H1 (cell line): Measurements from ENCODE around the gene MED12L. TPM values are rescaled to one million over a fixed set of nuclear protein-coding genes. Genes with fewer than 3 reads are reported as not detected.

ENCODE experiments used
- CTCF ChIA-PET: fragments of 300-600 bp; sonication (Branson Sonifier 250); formaldehyde crosslinking; loops from one replicate; lab custom pipeline; 2021; ENCODE audit not compliant: partially characterized antibody; lab: Charles Lee
- POLR2A ChIA-PET: fragments of 300-600 bp; sonication (Branson Sonifier 250); formaldehyde crosslinking; loops from one replicate; lab custom pipeline; 2021; ENCODE audit warnings: inconsistent platforms; ENCODE audit not compliant: partially characterized antibody; lab: Charles Lee
- DNase-seq, 2 experiments: peaks; one replicate each; pipeline versions ENCODE4 v3.0.0 to v3.0.0-alpha.2; 2010 to 2022; ENCODE audit warnings: low spot score in 2 of 2, low read depth in 1 of 2, mixed read lengths in 1 of 2
- FAIRE-seq: peaks from 2 replicates; lab custom pipeline; 2011; peaks lifted over from hg19 to GRCh38; lab: Jason Lieb, UNC
- H2AFZ ChIP-seq: 2 replicates; pipeline ENCODE4 v1.8.1; 2012; ENCODE audit warnings: low read length, inconsistent platforms
- H2AK5ac ChIP-seq: 2 replicates; pipeline ENCODE4 v1.6.1; 2013; ENCODE audit warnings: low read depth, low read length
- H2BK120ac ChIP-seq: replicated peaks from 2 replicates; pipeline ENCODE3; 2013; ENCODE audit warnings: low read depth, low read length, inconsistent platforms
- H2BK12ac ChIP-seq: 2 replicates; pipeline ENCODE4 v1.6.1; 2013; ENCODE audit warnings: low read depth, low read length
- H2BK15ac ChIP-seq: 2 replicates; pipeline ENCODE4 v1.6.1; 2013; ENCODE audit warnings: low read length
- H2BK20ac ChIP-seq: 2 replicates; pipeline ENCODE4 v1.6.1; 2013; ENCODE audit warnings: low read length
- H2BK5ac ChIP-seq: 2 replicates; pipeline ENCODE4 v1.6.1; 2013; ENCODE audit warnings: low read depth, low read length
- H3K14ac ChIP-seq: 2 replicates; pipeline ENCODE4 v1.6.1; 2013; ENCODE audit warnings: inconsistent platforms; ENCODE audit not compliant: insufficient read length
- H3K18ac ChIP-seq: 2 replicates; pipeline ENCODE4 v1.6.1; 2013; ENCODE audit warnings: low read length; ENCODE audit errors: extremely low read depth
- H3K23ac ChIP-seq: 2 replicates; pipeline ENCODE4 v1.6.1; 2013; ENCODE audit warnings: inconsistent platforms; ENCODE audit not compliant: insufficient read length
- H3K23me2 ChIP-seq: 2 replicates; pipeline ENCODE4 v1.6.1; 2013; ENCODE audit warnings: low read depth, low read length
- H3K27ac ChIP-seq: 2 replicates; pipeline ENCODE4 v1.6.1; 2011; ENCODE audit warnings: low read depth, low read length, inconsistent platforms
- H3K27me3 ChIP-seq, 4 experiments: replicated peaks in 1 of 4; 1 replicate in 1 of 4; 2 replicates in 3 of 4; pipeline versions ENCODE4 v1.6.1 to v1.8.1; 2011 to 2013; ENCODE audit warnings: low read length in 3 of 4, mild to moderate bottlenecking in 3 of 4, inconsistent platforms in 2 of 4, mixed read lengths in 2 of 4, moderate library complexity in 1 of 4; ENCODE audit not compliant: control insufficient read depth in 3 of 4, insufficient read depth in 3 of 4; ENCODE audit errors: extremely low read depth in 1 of 4
- H3K36me3 ChIP-seq, 4 experiments: 2 replicates each; pipeline versions ENCODE4 v1.6.1 to v1.8.1; 2011 to 2013; ENCODE audit warnings: mild to moderate bottlenecking in 4 of 4, low read length in 3 of 4, moderate library complexity in 2 of 4, control low read depth in 1 of 4, inconsistent platforms in 1 of 4; ENCODE audit not compliant: insufficient read depth in 4 of 4, control insufficient read depth in 2 of 4
- H3K4ac ChIP-seq: replicated peaks from 2 replicates; pipeline ENCODE3; 2013; ENCODE audit warnings: low read length, low read depth, mixed read lengths, inconsistent platforms; ENCODE audit not compliant: insufficient read length
- H3K4me1 ChIP-seq, 4 experiments: replicated peaks in 1 of 4; 1 replicate in 1 of 4; 2 replicates in 3 of 4; pipeline versions ENCODE4 v1.6.1 to v1.8.1; 2011 to 2013; ENCODE audit warnings: low read length in 3 of 4, inconsistent platforms in 2 of 4, mixed read lengths in 1 of 4; ENCODE audit not compliant: insufficient read depth in 4 of 4, control insufficient read depth in 3 of 4
- H3K4me2 ChIP-seq, 2 experiments: 2 replicates each; pipeline versions ENCODE4 v1.6.1 to v1.8.1; 2011 to 2013; ENCODE audit warnings: low read depth in 2 of 2, low read length in 2 of 2, control low read depth in 1 of 2, inconsistent platforms in 1 of 2, mild to moderate bottlenecking in 1 of 2; ENCODE audit not compliant: insufficient read depth in 1 of 2
- H3K4me3 ChIP-seq, 4 experiments: fragments of 200-600, 300-600 bp in 1 of 4; sonication (generic), shearing (Covaris generic), sonication (Bioruptor Twin) in 1 of 4; 2 replicates each; pipeline versions ENCODE4 v1.5.1 to v1.8.1; 2011 to 2016; ENCODE audit warnings: low read length in 4 of 4, low read depth in 3 of 4, control low read depth in 2 of 4, inconsistent platforms in 2 of 4, mild to moderate bottlenecking in 2 of 4, mixed read lengths in 1 of 4, moderate library complexity in 1 of 4; ENCODE audit not compliant: insufficient read depth in 2 of 4; ENCODE audit errors: extremely low read depth in 1 of 4
- H3K56ac ChIP-seq: replicated peaks from 2 replicates; pipeline ENCODE3; 2013; ENCODE audit warnings: low read depth, mild to moderate bottlenecking, mixed read lengths, low read length, inconsistent platforms; ENCODE audit not compliant: insufficient read length
- H3K79me1 ChIP-seq: 2 replicates; pipeline ENCODE4 v1.6.1; 2013; ENCODE audit warnings: low read depth, low read length, control low read depth
- H3K79me2 ChIP-seq, 2 experiments: 2 replicates each; pipeline versions ENCODE4 v1.6.1 to v1.8.1; 2012 to 2013; ENCODE audit warnings: low read length in 2 of 2, mild to moderate bottlenecking in 2 of 2, inconsistent platforms in 1 of 2; ENCODE audit not compliant: insufficient read depth in 2 of 2, control insufficient read depth in 1 of 2
- H3K9ac ChIP-seq, 4 experiments: replicated peaks in 1 of 4; 1 replicate in 1 of 4; 2 replicates in 3 of 4; pipeline versions ENCODE4 v1.6.1 to v1.8.1; 2011 to 2013; ENCODE audit warnings: low read depth in 3 of 4, low read length in 3 of 4, control low read depth in 2 of 4, mild to moderate bottlenecking in 2 of 4, moderate library complexity in 2 of 4, inconsistent platforms in 1 of 4; ENCODE audit errors: extremely low read depth in 1 of 4
- H3K9me3 ChIP-seq, 2 experiments: 2 replicates each; pipeline versions ENCODE4 v1.6.1 to v1.8.1; 2012 to 2013; ENCODE audit warnings: mild to moderate bottlenecking in 2 of 2, moderate library complexity in 2 of 2, control low read depth in 1 of 2, inconsistent platforms in 1 of 2, low read depth in 1 of 2, low read length in 1 of 2, mixed read lengths in 1 of 2; ENCODE audit not compliant: insufficient read depth in 2 of 2
- H4K20me1 ChIP-seq, 2 experiments: replicated peaks in 1 of 2; 2 replicates each; pipeline versions ENCODE3 to v1.8.1; 2011 to 2013; ENCODE audit warnings: inconsistent platforms in 2 of 2, low read length in 2 of 2, mild to moderate bottlenecking in 1 of 2; ENCODE audit not compliant: insufficient read depth in 2 of 2, control insufficient read depth in 1 of 2
- H4K5ac ChIP-seq: 2 replicates; pipeline ENCODE4 v1.6.1; 2013; ENCODE audit warnings: low read length, low read depth, mixed read lengths, inconsistent platforms; ENCODE audit not compliant: insufficient read length
- H4K8ac ChIP-seq: 2 replicates; pipeline ENCODE4 v1.8.0; 2013; ENCODE audit warnings: mild to moderate bottlenecking, moderate library complexity, low read length, inconsistent platforms; ENCODE audit not compliant: insufficient read depth; ENCODE audit errors: extremely low read depth
- H4K91ac ChIP-seq: replicated peaks from 2 replicates; pipeline ENCODE3; 2013; ENCODE audit warnings: low read length, mixed read lengths, inconsistent platforms; ENCODE audit not compliant: insufficient read length
- ATF2 ChIP-seq: IDR thresholded peaks from 2 replicates; pipeline ENCODE4 v1.6.1; 2012; ENCODE audit warnings: low read length, inconsistent platforms
- CEBPB ChIP-seq: IDR thresholded peaks from 2 replicates; pipeline ENCODE4 v1.6.1; 2012; ENCODE audit warnings: low read depth, low read length
- CTCF ChIP-seq, 3 experiments: IDR thresholded peaks; 1 replicate in 2 of 3; 2 replicates in 1 of 3; pipeline versions ENCODE4 v1.5.1 to v1.6.1; 2011; ENCODE audit warnings: low read length in 3 of 3, mild to moderate bottlenecking in 3 of 3, inconsistent platforms in 2 of 3, low read depth in 1 of 3, moderate library complexity in 1 of 3; ENCODE audit not compliant: insufficient read depth in 1 of 3; ENCODE audit errors: control extremely low read depth in 1 of 3
- GTF2F1 ChIP-seq: IDR thresholded peaks from 2 replicates; pipeline ENCODE4 v1.6.1; 2012; ENCODE audit warnings: low read depth, low read length, improper control_type of control experiment, borderline replicate concordance
- KDM1A ChIP-seq: fragments of 200-600, 300-600 bp; sonication (generic); IDR thresholded peaks from 2 replicates; pipeline ENCODE4 v1.7.1; 2016; ENCODE audit warnings: mild to moderate bottlenecking, low read length, borderline replicate concordance
- SIX5 ChIP-seq: IDR thresholded peaks from 2 replicates; pipeline ENCODE4 v1.6.1; 2011; ENCODE audit warnings: mild to moderate bottlenecking, low read depth, low read length
- SP2 ChIP-seq: IDR thresholded peaks from 2 replicates; pipeline ENCODE4 v1.6.1; 2012; ENCODE audit warnings: mild to moderate bottlenecking, low read length, inconsistent platforms
- SRF ChIP-seq: IDR thresholded peaks from 2 replicates; pipeline ENCODE4 v1.6.1; 2011; ENCODE audit warnings: mild to moderate bottlenecking, low read depth, low read length, moderate library complexity
- WGBS, 2 experiments: shearing (Covaris generic) in 1 of 2; methylation state at CpG; one replicate each; pipeline versions ENCODE4 v1.1.6 to v1.1.7; 2013 to 2015; ENCODE audit warnings: low lambda C conversion rate in 2 of 2, mixed read lengths in 2 of 2, inconsistent platforms in 1 of 2, low coverage in 1 of 2, missing lambda C conversion rate in 1 of 2; ENCODE audit not compliant: insufficient replicate concordance in 2 of 2, insufficient coverage in 1 of 2, insufficient read length in 1 of 2; ENCODE audit errors: extremely low coverage in 1 of 2, missing lambda C conversion rate in 1 of 2; 5-methylcytosine and 5-hydroxymethylcytosine counted together
- polyA plus RNA-seq, 7 experiments: library from polyadenylated mRNA; depleted of rRNA in 3 of 7; stranded (reverse) in 5 of 7; unstranded in 2 of 7; fragments of >200 nt in 5 of 7; fragments of 200-250 nt in 2 of 7; gene quantifications; 1 replicate in 5 of 7; 2 replicates in 1 of 7; 4 replicates in 1 of 7; pipeline versions ENCODE4 v1.2.1 to v1.2.3, GENCODE V29; 2011 to 2013; ENCODE audit warnings: missing spikeins in 2 of 7, mixed read lengths in 2 of 7
- total RNA-seq: library from RNA; stranded (reverse); fragmentation: NEBNext Ultra II Directional; extraction: Animal tissue kit (Norgen Biotek cat#: 25700); gene quantifications from 2 replicates; pipeline ENCODE4 v1.2.1, GENCODE V29; 2021

MED12L gene
- total and polyA plus RNA-seq, 2 of the 8 experiments (the other 6 are each of a cell fraction or from before 2014, with no cell fraction given), result 3.6 to 26.2 TPM

- Histone ChIP-seq H3K9ac (peak overlapping the region in 3 of 4 experiments; percentile 25 to 42 (median 36); a peak in 3 of 7 replicates), H3K27ac (no peak overlapping the region), H4K8ac (no peak overlapping the region), H2BK12ac (0 out of 2 replicates have a peak overlapping the region, but pooled peaks have one; percentile 32), H4K5ac (no peak overlapping the region), H2BK20ac (peak overlapping the region; percentile 15; the same call in 1 of the 2 replicates), H3K9me3 (no peaks in the 10 kb centered on the region; a peak in 1 of 4 replicates), H3K4me1 (peaks cover 2 to 20% (median 7%) of the 10 kb centered on the region in 4 experiments; a peak in 6 of 7 replicates), H3K4ac (no peak overlapping the region), H2BK120ac (no peak overlapping the region), H4K20me1 (peaks cover 0 to 9% of the 10 kb centered on the region in 2 experiments), H3K36me3 (no peaks in the 10 kb centered on the region; a peak in 1 of 8 replicates), H2BK5ac (no peak overlapping the region), H3K23me2 (peaks cover 5% of the 10 kb centered on the region), H3K27me3 (peaks cover 2 to 7% (median 5%) of the 10 kb centered on the region in 4 experiments; a peak in 6 of 7 replicates), H2AK5ac (no peak overlapping the region), H4K91ac (no peak overlapping the region), H3K4me3 (peak overlapping the region; percentile 55 to 76 (median 72)), H3K56ac (no peak overlapping the region), H3K79me2 (peaks cover 0 to 28% of the 10 kb centered on the region in 2 experiments; a peak in 2 of 4 replicates), H3K23ac (no peak overlapping the region), H3K79me1 (no peaks in the 10 kb centered on the region), H3K18ac (0 out of 2 replicates have a peak overlapping the region, but pooled peaks have one; percentile 2), H2BK15ac (0 out of 2 replicates have a peak overlapping the region, but pooled peaks have one; percentile 61), H3K14ac (no peak overlapping the region), H3K4me2 (peak overlapping the region; percentile 81 to 83), H2AFZ (peak overlapping the region; percentile 43; the same call in 1 of the 2 replicates)
- DNase-seq, result no peak
- FAIRE-seq, result no peak
- 36% methylated on average over 14 of the region's 14 CpGs; no CpG with 5 or more reads in 1 of the 2 experiments for WGBS, 2 experiments
- ChIA-PET POLR2A (interaction anchor here (1.0 to 3.8 kb wide), 6 partner anchors 10 to 381 kb away, joined by 3 to 19 read pairs (median 4); partner anchors contain the start of gene ERICH6), CTCF (interaction anchor here (0.6 to 6.0 kb wide), 9 partner anchors 10 to 77 kb away, joined by 3 to 78 read pairs (median 20); no protein-coding TSS in a partner anchor)
- peak; percentile 75; the same call in 1 of the 2 replicates for TF ChIP-seq KDM1A
- no peak for TF ChIP-seq ATF2
- TF ChIP-seq SRF, result no peak
- TF ChIP-seq CEBPB, result no peak
- no peak for TF ChIP-seq CTCF (IDR thresholded peaks at IDR 0.05; ENCODE audit: control extremely low read depth in 1 of 3, insufficient read depth in 1 of 3, low read depth in 1 of 3, low read length in 3 of 3)
- TF ChIP-seq SP2, result no peak
- no peak for TF ChIP-seq GTF2F1
- TF ChIP-seq SIX5, result no peak
Observed at GRCh38 chr3:151084893-151085226, 604 bp upstream of the MED12L start.
